Embryonic facial prominence (tissue), 1 donor: ENCODE results near the gene EHHADH.
"Not testable (repeated sequence)": the region's sequence is repeated elsewhere in the genome, so short reads cannot be mapped to it uniquely, and the experiment has no call there.

Source experiments
- DNase-seq: peaks from one replicate; pipeline ENCODE4 v3.0.0-alpha.2; 2016; ENCODE audit errors: extremely low spot score

EHHADH gene

GRCh38 chr3:185253645-185254410 is at the start of gene EHHADH:
Gene EHHADH (minus strand): TSS chr3:185254049. CDS start chr3:185254022, 27 bp downstream.
- peak; percentile 42 for DNase-seq

GRCh38 chr3:185299918-185300426 is 46.1 kb upstream of the EHHADH start:
- not testable (repeated sequence) for DNase-seq

DNA sequence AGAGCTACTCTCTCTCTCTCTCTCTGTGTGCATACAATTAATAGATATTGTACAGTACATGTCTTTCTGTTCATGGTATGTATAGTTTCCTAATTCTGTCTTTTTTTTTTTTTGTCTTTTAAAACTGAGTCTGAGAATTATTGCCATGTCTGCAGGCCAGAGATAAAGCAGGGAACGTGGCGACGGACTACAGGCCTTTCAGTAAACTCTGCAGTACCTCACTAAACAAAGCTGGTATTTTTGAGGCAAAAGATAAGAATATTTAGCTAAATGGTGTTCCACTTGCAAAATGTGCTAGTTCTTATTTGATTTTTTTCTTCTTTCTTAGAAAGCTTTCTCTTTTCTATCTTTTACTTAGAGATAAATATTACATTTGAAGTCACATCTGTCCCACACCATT is 44.0 kb upstream of the EHHADH start:
- DNase-seq = no peak

DNA sequence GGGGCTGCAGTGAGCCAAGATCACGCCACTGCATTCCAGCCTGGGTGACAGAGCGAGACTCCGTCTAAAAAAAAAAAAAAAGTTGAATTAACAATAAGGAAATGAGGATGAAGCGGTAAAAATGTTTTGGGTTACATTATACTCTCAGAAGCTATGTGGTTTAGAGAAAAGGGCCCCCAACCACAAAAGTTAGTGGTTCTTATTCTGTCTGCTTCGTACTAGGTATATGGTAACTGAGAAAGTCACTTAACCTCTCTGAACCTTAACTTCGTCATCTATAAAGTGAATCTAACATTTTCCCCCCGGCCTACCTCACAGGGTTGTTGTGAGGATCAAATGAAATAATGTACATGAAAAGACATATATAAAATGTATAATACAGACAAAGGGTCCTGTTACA is 38.4 kb upstream of the EHHADH start:
- no peak for DNase-seq

GRCh38 chr3:185290266-185290665 is 36.4 kb upstream of the EHHADH start:
- DNase-seq = no peak

GRCh38 chr3:185283374-185283935 is 29.6 kb upstream of the EHHADH start:
- DNase-seq = no peak

DNA sequence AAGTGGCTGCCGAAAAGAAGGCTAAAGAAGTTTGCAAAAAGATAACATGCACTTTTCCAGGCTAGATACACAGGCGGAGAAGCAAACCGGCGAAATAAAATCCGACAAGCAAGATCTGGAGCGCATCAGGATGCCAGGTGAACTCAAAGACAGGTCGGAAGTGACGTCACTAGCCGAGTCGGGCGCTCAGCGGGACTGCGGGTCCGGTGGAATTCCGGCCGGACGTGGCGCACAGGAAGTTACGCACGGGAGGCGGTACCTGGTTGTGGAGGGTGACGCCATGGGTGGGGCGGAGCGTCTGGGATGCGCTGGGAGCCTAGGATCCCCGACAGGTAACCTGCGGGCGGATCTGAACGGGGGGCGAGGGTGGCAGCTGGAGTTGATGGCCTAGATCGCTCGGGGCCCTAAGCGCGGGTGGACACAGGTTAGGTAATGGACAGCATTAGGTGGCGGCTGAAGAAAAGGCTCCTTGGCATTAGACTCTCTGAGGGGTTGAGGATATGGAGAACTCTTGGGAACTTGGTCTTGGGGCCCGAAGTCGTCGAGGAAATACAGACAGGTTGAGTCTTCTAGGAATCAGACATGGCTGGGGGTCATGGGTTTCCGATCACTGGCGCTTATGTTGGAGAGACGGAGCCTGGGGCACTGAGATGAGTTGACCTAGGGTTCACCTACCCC is 29.0 kb upstream of the EHHADH start:
- DNase-seq = peak; percentile 96

GRCh38 chr3:185280572-185281365 is 26.9 kb upstream of the EHHADH start:
- no peak for DNase-seq

DNA sequence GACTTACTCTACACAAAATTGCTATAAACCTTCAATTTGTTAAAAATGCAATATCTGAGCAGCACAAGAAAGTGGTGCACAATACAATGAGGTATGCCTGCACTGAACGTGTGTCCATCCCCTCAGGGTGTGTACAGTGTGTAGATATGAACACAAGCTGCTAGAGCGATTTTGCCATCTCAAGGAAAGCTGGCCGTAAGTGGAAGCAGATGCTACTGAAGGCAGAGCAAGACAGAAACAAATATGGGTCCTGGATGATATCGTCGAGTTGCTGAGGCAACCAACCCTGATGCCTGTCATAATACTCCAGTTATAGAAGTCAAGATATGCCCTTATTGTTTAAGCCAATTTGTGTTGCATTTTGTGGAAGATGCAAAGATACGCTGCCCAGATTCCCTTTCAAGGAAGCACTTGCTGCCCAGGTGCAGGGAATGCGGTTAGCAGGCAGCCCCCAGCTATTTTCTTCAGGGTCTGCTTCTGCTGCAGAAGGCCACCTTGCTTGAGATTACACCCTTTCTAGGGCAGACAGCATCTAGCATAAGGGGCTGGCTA is 25.8 kb upstream of the EHHADH start:
- no peak for DNase-seq

GRCh38 chr3:185276415-185276814 is 22.6 kb upstream of the EHHADH start:
- no peak for DNase-seq

DNA sequence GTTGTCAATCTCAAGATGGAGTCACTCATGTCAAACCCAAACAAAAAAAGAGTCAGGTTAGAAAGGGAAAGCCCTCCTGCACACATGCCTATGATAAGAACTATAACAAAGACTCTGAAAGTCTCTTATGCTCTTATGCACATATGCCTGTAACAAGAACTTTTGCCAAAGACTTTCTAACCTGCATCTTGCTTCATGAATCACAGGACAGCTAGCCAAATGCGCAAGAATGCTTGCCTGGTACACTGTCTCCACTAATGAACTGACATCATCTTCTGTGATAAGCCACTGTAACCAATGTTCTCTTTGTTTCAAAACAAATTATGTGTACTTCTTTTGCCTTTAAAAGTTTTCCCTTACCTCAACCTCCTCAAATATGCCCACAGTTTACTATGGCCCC is 18.2 kb upstream of the EHHADH start:
- DNase-seq = no peak

DNA sequence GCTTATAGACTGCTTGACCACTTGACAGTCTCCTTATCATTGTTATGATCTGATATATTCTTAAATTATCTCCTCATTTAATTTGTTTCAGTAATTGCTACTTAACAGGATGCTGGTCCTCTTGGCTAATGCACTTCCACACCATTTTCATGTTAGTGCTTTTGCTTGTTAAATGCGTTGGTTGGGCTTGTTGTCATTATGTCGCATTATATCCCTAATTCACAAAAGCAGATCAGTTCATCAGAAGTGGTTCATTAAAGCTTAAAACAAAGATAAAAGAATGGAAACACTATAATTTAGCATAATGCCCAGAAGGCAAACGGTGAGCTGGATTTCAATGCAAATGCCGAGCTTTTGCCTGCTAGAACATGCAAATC is 17.1 kb upstream of the EHHADH start:
- no peak for DNase-seq

- no peak for DNase-seq
Observed at GRCh38 chr3:185270262-185270955, 16.6 kb upstream of the EHHADH start.

GRCh38 chr3:185268194-185268962 is 14.5 kb upstream of the EHHADH start:
- no peak for DNase-seq

- DNase-seq = no peak
Observed at GRCh38 chr3:185267193-185267592, 13.3 kb upstream of the EHHADH start.

GRCh38 chr3:185264849-185265553 is 11.2 kb upstream of the EHHADH start:
- no peak for DNase-seq

DNA sequence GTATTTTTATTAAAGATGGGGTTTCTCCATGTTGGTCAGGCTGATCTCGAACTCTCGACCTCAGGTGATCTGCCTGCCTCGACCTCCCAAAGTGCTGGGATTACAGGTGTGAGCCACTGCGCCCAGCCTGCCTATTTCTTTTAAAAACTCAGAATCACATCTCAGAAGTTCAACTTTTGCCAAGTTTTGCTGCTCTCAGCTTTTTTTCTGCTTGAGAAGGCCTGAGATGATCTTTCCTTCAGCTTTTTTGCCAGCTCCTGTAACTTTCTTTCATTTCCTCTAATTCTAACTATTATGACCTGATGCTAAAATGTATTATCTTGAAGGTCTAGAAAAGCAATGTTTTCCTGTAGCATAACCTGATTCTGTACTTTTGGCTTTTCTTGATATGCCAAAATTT is 9.6 kb upstream of the EHHADH start:
- no peak for DNase-seq

GRCh38 chr3:185257334-185257733 is 3.5 kb upstream of the EHHADH start:
- no peak for DNase-seq

- DNase-seq = no peak
Observed at GRCh38 chr3:185254799-185255198, 950 bp upstream of the EHHADH start.

DNA sequence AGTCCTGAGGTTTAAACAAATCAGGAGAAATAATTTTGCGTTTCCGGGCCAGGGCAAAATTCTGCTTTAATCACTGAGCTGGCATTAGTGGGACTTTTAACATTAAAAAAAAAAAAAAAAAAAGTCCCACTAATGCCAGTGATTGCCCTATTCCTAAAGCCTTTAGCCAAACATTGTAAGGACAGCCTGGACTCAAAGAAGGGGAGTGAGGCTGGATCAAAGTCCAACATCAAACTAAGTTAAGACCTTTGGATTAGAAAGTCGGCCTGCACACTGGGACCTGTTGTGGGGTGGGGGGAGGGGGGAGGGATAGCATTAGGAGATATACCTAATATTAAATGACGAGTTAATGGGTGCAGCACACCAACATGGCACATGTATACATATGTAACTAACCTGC is 716 bp downstream of the EHHADH start:
- DNase-seq = not testable (repeated sequence)
